ENCODE data around the gene TSN. TPM values are rescaled to one million over a fixed set of nuclear protein-coding genes. Genes with fewer than 3 reads are reported as not detected.

Gene TSN
- total RNA-seq, 1 experiment from 2014 or later, result 91.5 TPM

GRCh38 chr2:121803503-121803902, 48.1 kb downstream of the TSN start:
- H3K79me2 ChIP-seq (ENCODE audit: insufficient read depth, low read length), result no peaks in the 10 kb centered on the region
- POLR2A ChIA-PET, result no interaction called here
- no peaks in the 10 kb centered on the region for H3K9me3 ChIP-seq (ENCODE audit: control insufficient read depth in 1 of 2, insufficient read depth in 1 of 2, low read depth in 1 of 2, low read length in 2 of 2)
- H3K27ac ChIP-seq (ENCODE audit: low read depth, low read length), result no peak overlapping the region
- intact Hi-C loops (cut with micrococcal nuclease), result no loop called here
- H3K4me3 ChIP-seq (replicated peaks in 1 of 2; ENCODE audit: low read depth in 1 of 2, low read length in 2 of 2), result no peak overlapping the region
- RAD21 ChIA-PET (ENCODE audit: low non-redundant PET in 1 of 2, low total read pairs in 2 of 2, uncharacterized antibody in 2 of 2, unreplicated experiment in 2 of 2), result no interaction called here
- H2AFZ ChIP-seq (ENCODE audit: low read depth, low read length, poor library complexity, severe bottlenecking), result no peak overlapping the region
- H3K9me2 ChIP-seq (ENCODE audit: insufficient read depth), result no peaks in the 10 kb centered on the region
- TF ChIP-seq REST (IDR thresholded peaks at IDR 0.05; ENCODE audit: low read depth) (no peak), JUND (IDR thresholded peaks at IDR 0.05) (no peak), ATF3 (IDR thresholded peaks at IDR 0.05) (no peak)
- no peak overlapping the region for H3K9ac ChIP-seq (ENCODE audit: low read length)
- peaks cover 28% of the 10 kb centered on the region for H3K27me3 ChIP-seq (ENCODE audit: insufficient read depth, low read length)
- H4K20me1 ChIP-seq (ENCODE audit: insufficient read depth), result no peaks in the 10 kb centered on the region
- H3K4me2 ChIP-seq (ENCODE audit: low read length), result no peak overlapping the region
- DNase-seq (ENCODE audit: low read depth, low spot score), result no peak
- ATAC-seq, result no peak
- BruUV-seq (replicated peaks), result no TSS peak
- CTCF ChIA-PET, result interaction anchor here (1.0 kb wide), 1 partner anchor 8 kb away, joined by 4 read pairs; no protein-coding TSS in a partner anchor
- H3K36me3 ChIP-seq (ENCODE audit: control insufficient read depth in 1 of 2, insufficient read depth in 2 of 2, low read length in 2 of 2), result no peaks in the 10 kb centered on the region
- H3K4me1 ChIP-seq (ENCODE audit: control insufficient read depth in 1 of 2, insufficient read depth in 2 of 2, low read length in 2 of 2), result no peaks in the 10 kb centered on the region

DNA sequence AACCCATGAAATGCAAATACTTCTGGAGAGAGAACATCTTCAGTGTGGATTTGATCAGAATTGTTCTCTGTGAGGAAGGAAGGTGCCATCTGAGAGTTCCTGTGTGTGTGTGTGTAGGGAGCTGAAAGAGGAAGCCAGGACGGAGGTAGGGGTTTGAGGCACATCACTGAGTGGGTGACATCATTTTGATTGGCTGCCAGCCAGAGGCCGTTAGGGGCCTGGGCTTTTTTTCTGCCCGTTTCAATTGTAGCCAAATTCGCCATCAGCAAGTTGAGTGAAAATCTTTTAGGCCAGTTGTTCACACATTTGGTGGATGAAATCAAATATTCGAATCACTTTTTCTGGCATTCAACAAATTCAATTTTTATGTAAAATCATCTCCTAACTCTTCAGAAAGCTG, 48.9 kb downstream of the TSN start:
- peaks cover 28% of the 10 kb centered on the region for H3K27me3 ChIP-seq (ENCODE audit: insufficient read depth, low read length)
- TF ChIP-seq FOSL1 (IDR thresholded peaks at IDR 0.05; ENCODE audit: low read depth) (no peak), REST (IDR thresholded peaks at IDR 0.05; ENCODE audit: low read depth) (no peak), CTCF (IDR thresholded peaks at IDR 0.05 in 2 of 3, conservative IDR thresholded peaks at IDR 0.05 in 1 of 3; ENCODE audit: borderline replicate concordance in 1 of 3, insufficient read depth in 1 of 3, low read depth in 2 of 3, low read length in 2 of 3) (no peak), TCF7L2 (IDR thresholded peaks at IDR 0.05; ENCODE audit: borderline replicate concordance, extremely low read depth, insufficient read depth, insufficient read length) (no peak)
- no peaks in the 10 kb centered on the region for H3K9me3 ChIP-seq (ENCODE audit: control insufficient read depth in 1 of 2, insufficient read depth in 1 of 2, low read depth in 1 of 2, low read length in 2 of 2)
- no peaks in the 10 kb centered on the region for H3K4me1 ChIP-seq (ENCODE audit: control insufficient read depth in 1 of 2, insufficient read depth in 2 of 2, low read length in 2 of 2)
- H3K4me3 ChIP-seq (replicated peaks in 1 of 2; ENCODE audit: low read depth in 1 of 2, low read length in 2 of 2), result no peak overlapping the region
- H4K20me1 ChIP-seq (ENCODE audit: insufficient read depth), result no peaks in the 10 kb centered on the region
- ChIA-PET RAD21 (ENCODE audit: low non-redundant PET in 1 of 2, low total read pairs in 2 of 2, uncharacterized antibody in 2 of 2, unreplicated experiment in 2 of 2) (no interaction called here), POLR2A (no interaction called here), CTCF (no interaction called here)
- H3K9ac ChIP-seq (ENCODE audit: low read length), result no peak overlapping the region
- no peak overlapping the region for H2AFZ ChIP-seq (ENCODE audit: low read depth, low read length, poor library complexity, severe bottlenecking)
- H3K9me2 ChIP-seq (ENCODE audit: insufficient read depth), result no peaks in the 10 kb centered on the region
- no peak overlapping the region for H3K27ac ChIP-seq (ENCODE audit: low read depth, low read length)
- DNase-seq (ENCODE audit: low read depth, low spot score), result no peak
- intact Hi-C loops (cut with micrococcal nuclease), result no loop called here
- H3K79me2 ChIP-seq (ENCODE audit: insufficient read depth, low read length), result no peaks in the 10 kb centered on the region
- no TSS peak for BruUV-seq (replicated peaks)
- H3K36me3 ChIP-seq (ENCODE audit: control insufficient read depth in 1 of 2, insufficient read depth in 2 of 2, low read length in 2 of 2), result no peaks in the 10 kb centered on the region
- no peak for ATAC-seq
- H3K4me2 ChIP-seq (ENCODE audit: low read length), result no peak overlapping the region
